Lower leg skin (tissue), 3 donors: Measurements from ENCODE around the gene ECE1.

ENCODE experiments used
- POLR2A ChIP-seq, 2 donors: fragments of 450-650 bp; IDR thresholded peaks; one replicate each; pipeline ENCODE4 v1.6.1; 2016 to 2017; ENCODE audit warnings: antibody characterized with exemption in 2 of 2, mild to moderate bottlenecking in 1 of 2, moderate library complexity in 1 of 2
- TF ChIP-seq, protein P1 (sequence below), 3 donors: fragments of 450-650 bp; IDR thresholded peaks; one replicate each; pipeline ENCODE4 v1.5.1; 2016; ENCODE audit warnings: antibody characterized with exemption in 3 of 3, mild to moderate bottlenecking in 3 of 3, moderate library complexity in 2 of 3

DNA sequence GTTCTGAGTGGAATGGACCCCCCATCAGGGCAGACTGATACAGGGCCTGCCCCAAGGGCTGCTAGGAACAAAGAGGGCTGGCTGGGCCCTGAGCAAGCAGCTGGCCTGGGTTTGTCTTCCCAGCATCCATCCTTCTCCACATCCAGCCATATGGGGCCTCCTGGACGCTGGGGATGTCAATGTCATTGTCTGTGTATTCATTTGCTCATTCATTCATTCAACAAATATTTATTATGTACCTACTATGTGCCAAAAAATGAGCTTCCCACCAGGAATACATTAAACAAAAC lies 15.6 kb upstream of the ECE1 start:
- TF ChIP-seq, protein P1, sequence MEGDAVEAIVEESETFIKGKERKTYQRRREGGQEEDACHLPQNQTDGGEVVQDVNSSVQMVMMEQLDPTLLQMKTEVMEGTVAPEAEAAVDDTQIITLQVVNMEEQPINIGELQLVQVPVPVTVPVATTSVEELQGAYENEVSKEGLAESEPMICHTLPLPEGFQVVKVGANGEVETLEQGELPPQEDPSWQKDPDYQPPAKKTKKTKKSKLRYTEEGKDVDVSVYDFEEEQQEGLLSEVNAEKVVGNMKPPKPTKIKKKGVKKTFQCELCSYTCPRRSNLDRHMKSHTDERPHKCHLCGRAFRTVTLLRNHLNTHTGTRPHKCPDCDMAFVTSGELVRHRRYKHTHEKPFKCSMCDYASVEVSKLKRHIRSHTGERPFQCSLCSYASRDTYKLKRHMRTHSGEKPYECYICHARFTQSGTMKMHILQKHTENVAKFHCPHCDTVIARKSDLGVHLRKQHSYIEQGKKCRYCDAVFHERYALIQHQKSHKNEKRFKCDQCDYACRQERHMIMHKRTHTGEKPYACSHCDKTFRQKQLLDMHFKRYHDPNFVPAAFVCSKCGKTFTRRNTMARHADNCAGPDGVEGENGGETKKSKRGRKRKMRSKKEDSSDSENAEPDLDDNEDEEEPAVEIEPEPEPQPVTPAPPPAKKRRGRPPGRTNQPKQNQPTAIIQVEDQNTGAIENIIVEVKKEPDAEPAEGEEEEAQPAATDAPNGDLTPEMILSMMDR (IDR thresholded peaks at IDR 0.05), result no peak
- TF ChIP-seq POLR2A (IDR thresholded peaks at IDR 0.05), result no peak
